Muscle of leg (tissue), 11 donors: ENCODE measurements around the gene UBE2U. TPM values are rescaled to one million over a fixed set of nuclear protein-coding genes. Genes with fewer than 3 reads are reported as not detected.
A peak's percentile ranks its signal among the peaks of the same experiment; 100 is the strongest.
"Not testable (repeated sequence)": the region's sequence is repeated elsewhere in the genome, so short reads cannot be mapped to it uniquely, and the experiment has no call there.

ENCODE experiments used
- DNase-seq: peaks from one replicate; pipeline ENCODE4 v3.0.0; 2013
- H3K27ac ChIP-seq: one replicate; pipeline ENCODE4 v1.5.1; 2013; ENCODE audit warnings: mild to moderate bottlenecking, low read length, control low read depth
- H3K27me3 ChIP-seq: one replicate; pipeline ENCODE4 v1.6.1; 2013; ENCODE audit warnings: low read length; ENCODE audit not compliant: control insufficient read depth, insufficient read depth
- H3K36me3 ChIP-seq: one replicate; pipeline ENCODE4 v1.6.1; 2013; ENCODE audit warnings: low read length; ENCODE audit not compliant: control insufficient read depth, insufficient read depth
- H3K4me1 ChIP-seq: one replicate; pipeline ENCODE4 v1.6.1; 2013; ENCODE audit warnings: low read length; ENCODE audit not compliant: control insufficient read depth, insufficient read depth
- H3K4me3 ChIP-seq: one replicate; pipeline ENCODE4 v1.5.1; 2013; ENCODE audit warnings: low read length, control low read depth
- H3K9me3 ChIP-seq: replicated peaks from 2 replicates; pipeline ENCODE4 v1.6.1; 2013; ENCODE audit warnings: low read depth, low read length; ENCODE audit not compliant: control insufficient read depth
- whole genome bisulfite sequencing: methylation state at CpG from one replicate; pipeline ENCODE4 v1.1.5; 2013; ENCODE audit warnings: missing lambda C conversion rate; ENCODE audit not compliant: insufficient coverage; 5-methylcytosine and 5-hydroxymethylcytosine counted together
- polyA plus RNA-seq, 8 donors: library from polyadenylated mRNA; unstranded; fragments of 120-200 nt; gene quantifications; one replicate each; pipeline versions ENCODE4 v1.2.1 to v1.2.3, GENCODE V29; 2013; ENCODE audit warnings: inconsistent platforms in 1 of 8, low replicate concordance in 1 of 8; ENCODE audit not compliant: insufficient read length in 8 of 8, insufficient read depth in 1 of 8
- total RNA-seq: library from RNA; stranded (reverse); fragments of 120-200 nt; gene quantifications from one replicate; pipeline ENCODE4 v1.2.4, GENCODE V29; 2013

Gene UBE2U
- total and polyA plus RNA-seq, 9 donors, result 0.11 TPM; not detected in 8

DNA sequence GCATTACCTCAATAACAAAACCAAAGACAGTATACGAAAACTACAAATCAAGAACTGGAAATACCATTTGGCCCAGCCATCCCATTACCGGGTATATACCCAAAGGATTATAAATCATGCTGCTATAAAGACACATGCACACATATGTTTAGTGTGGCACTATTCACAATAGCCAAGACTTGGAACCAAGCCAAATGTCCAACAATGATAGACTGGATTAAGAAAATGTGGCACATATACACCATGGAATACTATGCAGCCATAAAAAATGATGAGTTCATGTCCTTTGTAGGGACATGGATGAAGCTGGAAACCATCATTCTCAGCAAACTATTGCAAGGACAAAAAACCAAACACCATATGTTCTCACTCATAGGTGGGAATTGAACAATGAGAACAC, 47.0 kb downstream of the UBE2U start:
- not testable (repeated sequence) for H3K36me3 ChIP-seq, H3K27ac ChIP-seq, H3K4me1 ChIP-seq, H3K4me3 ChIP-seq, H3K9me3 ChIP-seq, DNase-seq, H3K27me3 ChIP-seq
- no CpG with 5 or more reads among the region's 2 CpGs for WGBS

DNA sequence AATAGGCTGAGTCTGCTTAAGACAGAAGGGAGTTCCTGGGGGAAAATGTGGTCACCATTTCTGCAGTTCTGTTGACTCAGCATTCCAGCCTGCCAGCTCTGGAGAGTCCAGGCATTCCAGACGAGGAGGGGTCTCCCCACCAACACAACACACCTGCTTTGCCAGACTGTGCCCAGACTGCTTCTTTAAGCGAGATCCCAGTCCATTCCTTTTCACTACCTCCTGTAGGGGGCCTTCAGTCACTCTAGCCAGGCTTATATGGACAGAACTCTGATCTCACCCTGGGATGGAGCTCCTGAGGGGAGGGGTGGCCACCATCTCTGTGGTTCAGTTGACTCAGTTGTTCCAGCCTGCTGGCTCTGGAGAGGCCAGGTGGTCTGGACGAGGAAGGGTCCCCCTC, 48.5 kb downstream of the UBE2U start:
- Histone ChIP-seq H3K9me3 (no peaks in the 10 kb centered on the region), H3K27me3 (peaks cover 2% of the 10 kb centered on the region), H3K36me3 (no peaks in the 10 kb centered on the region), H3K4me3 (no peak overlapping the region), H3K27ac (no peak overlapping the region), H3K4me1 (no peaks in the 10 kb centered on the region)
- WGBS, result no CpG with 5 or more reads among the region's 3 CpGs
- no peak for DNase-seq

DNA sequence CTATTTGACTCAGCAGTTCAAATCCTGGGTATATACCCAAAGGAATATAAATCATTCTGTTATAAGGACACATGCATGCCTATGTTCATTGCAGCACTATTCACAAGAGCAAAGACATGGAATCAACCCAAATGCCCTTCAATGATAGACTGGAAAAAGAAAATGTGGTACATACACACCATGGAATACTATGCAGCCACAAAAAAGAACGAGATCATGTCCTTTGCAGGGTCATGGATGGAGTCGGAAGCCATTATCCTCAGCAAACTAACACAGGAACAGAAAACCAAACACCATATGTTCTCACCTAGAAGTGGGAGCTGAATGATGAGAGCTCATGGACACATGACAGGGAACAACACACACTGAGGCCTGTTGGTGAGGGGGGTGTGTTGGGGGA, 53.8 kb downstream of the UBE2U start:
- not testable (repeated sequence) for H3K9me3 ChIP-seq, H3K27ac ChIP-seq, DNase-seq, H3K36me3 ChIP-seq, H3K4me1 ChIP-seq, H3K4me3 ChIP-seq, H3K27me3 ChIP-seq
- WGBS, result no CpG with 5 or more reads among the region's 2 CpGs

DNA sequence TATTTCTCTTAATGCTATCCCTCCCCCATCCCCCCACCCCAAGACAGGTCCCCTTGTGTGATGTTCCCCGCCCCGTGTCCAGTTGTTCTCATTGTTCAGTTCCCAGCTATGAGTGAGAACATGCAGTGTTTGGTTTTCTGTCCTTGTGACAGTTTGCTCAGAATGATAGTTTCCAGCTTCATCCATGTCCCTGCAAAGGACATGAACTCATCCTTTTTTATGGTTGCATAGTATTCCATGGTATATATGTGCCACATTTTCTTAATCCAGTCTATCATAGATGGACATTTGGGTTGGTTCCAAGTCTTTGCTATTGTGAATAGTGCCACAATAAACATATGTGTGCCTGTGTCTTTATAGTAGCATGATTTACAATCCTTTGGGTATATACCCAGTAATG, 55.0 kb downstream of the UBE2U start:
- not testable (repeated sequence) for H3K9me3 ChIP-seq, H3K36me3 ChIP-seq, H3K27ac ChIP-seq, DNase-seq, H3K4me1 ChIP-seq, H3K27me3 ChIP-seq, H3K4me3 ChIP-seq
- no CpG with 5 or more reads among the region's 2 CpGs for WGBS

DNA sequence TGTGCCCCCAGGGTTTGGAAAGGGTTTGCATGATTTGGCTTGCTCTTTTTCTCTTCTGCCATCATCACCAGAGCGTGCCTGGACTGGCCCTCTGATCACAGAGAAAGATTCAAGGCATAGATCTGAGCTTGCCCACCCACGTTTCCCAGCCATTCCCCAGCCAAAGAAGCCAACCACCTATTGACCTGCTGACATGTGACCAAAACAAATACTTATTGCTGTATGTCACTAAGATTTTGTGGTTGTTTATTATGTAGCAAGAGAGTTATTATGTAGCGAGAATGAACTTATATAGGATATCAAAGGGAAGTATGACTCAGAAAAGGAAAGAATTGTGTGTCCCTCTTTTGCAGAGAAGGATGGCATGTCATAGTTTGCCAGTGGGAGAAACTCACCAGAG, 59.9 kb downstream of the UBE2U start:
- no peak for DNase-seq
- no peaks in the 10 kb centered on the region for H3K9me3 ChIP-seq
- 86% methylated on average over 1 of the region's 3 CpGs for whole genome bisulfite sequencing
- no peak overlapping the region for H3K27ac ChIP-seq
- H3K36me3 ChIP-seq, result no peaks in the 10 kb centered on the region
- no peaks in the 10 kb centered on the region for H3K27me3 ChIP-seq
- no peak overlapping the region for H3K4me3 ChIP-seq
- H3K4me1 ChIP-seq, result no peaks in the 10 kb centered on the region

DNA sequence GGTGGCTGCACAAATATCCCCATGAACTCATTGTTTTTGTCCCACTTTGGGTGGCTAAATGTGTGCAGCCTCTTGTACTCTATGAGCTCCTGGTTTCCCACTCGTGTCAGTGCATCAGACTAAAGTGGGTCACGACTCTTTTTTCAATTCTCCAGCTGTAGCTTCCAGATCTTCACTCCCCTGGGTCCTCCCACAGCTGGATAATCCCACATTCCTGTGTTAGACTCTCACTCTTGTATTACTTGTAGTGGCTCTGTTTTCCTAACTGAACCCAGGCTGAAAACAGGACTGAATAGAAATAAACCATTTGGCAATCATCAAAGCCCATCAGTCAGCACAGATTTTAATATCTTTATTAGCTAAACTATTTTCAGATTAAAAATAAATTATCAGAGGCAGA, 60.4 kb downstream of the UBE2U start:
- DNase-seq, result peak; percentile 52
- WGBS, result 7% methylated on average over 2 of the region's 2 CpGs
- no peaks in the 10 kb centered on the region for H3K27me3 ChIP-seq

DNA sequence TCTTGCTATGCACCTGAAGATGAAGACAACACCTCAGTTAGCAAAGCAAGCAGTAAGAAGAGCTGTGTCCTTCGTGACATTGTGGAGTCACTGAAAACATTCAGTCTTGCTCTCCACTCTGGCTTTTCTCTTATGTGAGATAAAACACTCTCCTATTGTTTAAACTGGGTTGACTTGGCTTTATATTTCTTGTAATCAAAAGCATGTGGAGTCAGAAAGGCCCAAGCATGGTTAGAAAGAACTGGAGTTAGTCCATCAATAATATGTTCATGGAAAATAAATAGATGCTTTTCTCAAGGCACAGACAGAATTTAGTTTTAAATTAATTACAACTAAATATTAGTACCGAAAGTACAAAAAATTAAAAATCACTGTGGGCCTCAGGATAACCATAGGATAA, 61.7 kb downstream of the UBE2U start:
- no peaks in the 10 kb centered on the region for H3K27me3 ChIP-seq
- H3K9me3 ChIP-seq, result no peaks in the 10 kb centered on the region
- no CpG with 5 or more reads among the region's 2 CpGs for WGBS
- H3K36me3 ChIP-seq, result no peaks in the 10 kb centered on the region
- H3K4me3 ChIP-seq, result no peak overlapping the region
- H3K4me1 ChIP-seq, result peaks cover 4% of the 10 kb centered on the region
- DNase-seq, result peak; percentile 44
- H3K27ac ChIP-seq, result no peak overlapping the region

More for the DNA sequence above, 60.4 kb downstream of the UBE2U start:
- Histone ChIP-seq H3K4me3 (no peak overlapping the region), H3K4me1 (peaks cover under 1% of the 10 kb centered on the region), H3K27ac (no peak overlapping the region), H3K36me3 (no peaks in the 10 kb centered on the region), H3K9me3 (no peaks in the 10 kb centered on the region)

DNA sequence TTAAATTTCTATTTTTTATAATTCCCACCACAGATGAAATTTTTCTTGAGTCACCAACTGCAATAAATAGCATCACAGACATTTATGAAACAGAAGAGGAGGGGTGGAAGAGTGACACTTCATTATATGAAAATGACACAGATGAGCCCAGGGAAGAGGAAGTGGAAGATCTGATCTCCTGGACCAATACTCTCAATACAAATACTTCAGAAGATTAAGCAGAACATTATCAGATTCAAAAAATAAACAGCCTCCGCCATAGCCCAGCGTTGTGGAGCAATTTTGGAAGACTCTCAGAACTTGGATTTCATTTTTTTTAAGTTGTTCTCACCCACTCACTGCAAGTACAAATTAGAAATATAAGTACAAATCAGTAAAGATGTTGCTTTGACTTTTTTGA, 63.6 kb downstream of the UBE2U start:
- H3K4me1 ChIP-seq, result peaks cover 4% of the 10 kb centered on the region
- H3K4me3 ChIP-seq, result no peak overlapping the region
- no peaks in the 10 kb centered on the region for H3K27me3 ChIP-seq
- H3K27ac ChIP-seq, result no peak overlapping the region
- H3K9me3 ChIP-seq, result no peaks in the 10 kb centered on the region
- H3K36me3 ChIP-seq, result no peaks in the 10 kb centered on the region
- no CpG with 5 or more reads among the region's 2 CpGs for WGBS
- DNase-seq, result no peak

DNA sequence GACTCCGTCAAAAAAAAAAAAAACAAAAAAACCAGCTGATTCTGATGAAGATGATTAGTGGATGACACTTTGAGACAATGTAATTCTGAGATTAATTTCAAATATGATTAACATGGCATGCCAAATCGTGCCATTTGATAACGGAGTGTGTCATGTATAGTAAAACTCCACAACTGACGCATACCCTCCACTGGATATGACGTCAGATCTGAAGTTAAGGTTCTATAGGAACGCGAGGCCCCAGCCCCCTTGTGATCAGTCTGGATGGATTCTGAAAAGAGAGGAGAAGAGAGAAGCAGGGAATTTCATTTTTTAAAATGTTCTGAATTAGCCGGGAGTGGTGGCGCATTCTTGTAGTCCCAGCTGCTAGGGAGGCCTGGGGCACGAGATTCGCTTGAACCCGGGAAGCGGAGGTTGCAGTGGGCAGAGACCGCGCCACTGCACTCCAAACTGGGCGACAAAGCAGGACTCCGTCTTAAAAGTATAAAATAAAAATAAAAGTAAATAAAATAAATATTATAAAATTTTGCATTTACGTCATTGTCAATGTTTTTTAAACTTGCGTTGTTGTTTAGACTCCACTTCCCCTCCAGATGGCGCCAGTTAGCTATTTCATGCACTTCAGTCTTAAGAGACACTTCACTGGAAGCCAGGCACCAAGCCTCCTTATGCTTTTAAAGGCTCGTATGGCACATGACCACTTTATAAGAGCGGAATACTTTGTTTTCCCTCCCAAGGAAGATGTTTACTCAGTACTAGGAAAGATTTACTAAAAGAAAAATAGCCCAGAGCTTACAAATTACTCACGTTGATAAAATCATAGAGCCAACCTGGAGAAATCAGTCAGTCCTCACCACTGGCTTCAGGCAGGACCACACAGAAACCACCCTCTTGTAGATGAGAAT, 65.5 kb downstream of the UBE2U start:
- Histone ChIP-seq H3K27ac (no peak overlapping the region), H3K4me1 (peaks cover 4% of the 10 kb centered on the region)
- 69% methylated on average over 11 of the region's 23 CpGs for WGBS

DNA sequence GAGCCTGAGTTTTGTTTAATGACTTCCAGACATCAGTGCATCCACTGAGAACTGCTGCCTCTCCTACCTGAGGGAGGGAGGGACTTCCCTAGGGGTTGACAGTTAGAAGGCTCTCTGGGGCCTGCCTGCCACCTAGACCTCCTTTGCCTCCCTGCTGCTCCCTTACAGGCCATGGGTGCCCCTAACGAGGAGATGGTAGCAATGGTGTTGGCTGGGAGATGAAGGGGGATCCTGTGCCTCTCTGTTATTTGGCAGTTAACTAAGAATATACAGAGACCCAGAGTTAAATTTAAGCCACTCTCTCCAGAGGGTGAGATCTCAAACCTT, 66.1 kb downstream of the UBE2U start:
- H3K27ac ChIP-seq, result no peak overlapping the region
- WGBS, result no CpG with 5 or more reads among the region's 1 CpG
- no peaks in the 10 kb centered on the region for H3K27me3 ChIP-seq
- no peaks in the 10 kb centered on the region for H3K9me3 ChIP-seq
- DNase-seq, result no peak
- no peaks in the 10 kb centered on the region for H3K36me3 ChIP-seq
- H3K4me3 ChIP-seq, result no peak overlapping the region
- peaks cover 4% of the 10 kb centered on the region for H3K4me1 ChIP-seq

More for the DNA sequence above, 65.5 kb downstream of the UBE2U start:
- Histone ChIP-seq H3K4me3 (no peak overlapping the region), H3K9me3 (no peaks in the 10 kb centered on the region), H3K27me3 (no peaks in the 10 kb centered on the region), H3K36me3 (no peaks in the 10 kb centered on the region)
- DNase-seq, result peak; percentile 91

DNA sequence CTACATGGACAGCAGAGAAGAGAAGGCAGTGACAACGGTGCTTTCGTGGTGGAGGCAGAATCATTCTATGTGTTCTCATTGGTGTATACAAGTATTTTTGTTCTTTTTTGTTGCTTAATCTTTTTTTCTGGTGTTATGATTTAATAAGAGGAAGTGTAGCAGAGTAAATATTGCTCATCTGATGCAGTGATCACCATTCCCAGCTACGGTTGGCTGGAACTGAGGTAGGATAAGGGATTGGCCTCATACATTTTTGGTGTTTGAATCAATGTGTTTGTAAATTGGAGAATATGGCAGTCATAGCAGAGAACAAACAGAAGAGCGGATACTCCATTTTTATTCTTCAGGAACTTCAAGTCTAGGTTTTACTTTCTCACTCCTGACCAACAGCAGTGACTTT, 76.6 kb downstream of the UBE2U start:
- Histone ChIP-seq H3K27ac (no peak overlapping the region), H3K27me3 (no peaks in the 10 kb centered on the region), H3K36me3 (no peaks in the 10 kb centered on the region), H3K4me1 (peaks cover 4% of the 10 kb centered on the region), H3K4me3 (no peak overlapping the region), H3K9me3 (no peaks in the 10 kb centered on the region)
- WGBS, result 100% methylated on average over 1 of the region's 4 CpGs
- no peak for DNase-seq
